K562 (cell line): ENCODE data around the gene BLTP3B. TPM values are rescaled to one million over a fixed set of nuclear protein-coding genes. Genes with fewer than 3 reads are reported as not detected.

Experiments
- ATF7 ChIP-seq: fragments of 450-650 bp; IDR thresholded peaks from 2 replicates; pipeline ENCODE4 v1.7.1; 2014; ENCODE audit warnings: mild to moderate bottlenecking, moderate library complexity
- C11orf30 ChIP-seq: fragments of 450-650 bp; IDR thresholded peaks from 2 replicates; pipeline ENCODE4 v1.6.1; 2016; ENCODE audit warnings: low read depth, mild to moderate bottlenecking
- ETV5 ChIP-seq: sonication (generic); formaldehyde crosslinking; IDR thresholded peaks from 2 replicates; pipeline ENCODE4 v1.4.0; 2020; ENCODE audit warnings: low read depth, mild to moderate bottlenecking, missing genetic modification reagents
- HDGF ChIP-seq: fragments of 450-650 bp; IDR thresholded peaks from 2 replicates; pipeline ENCODE4 v1.6.1; 2016
- HNRNPK ChIP-seq: fragments of 200-400 bp; formaldehyde crosslinking; IDR thresholded peaks from one replicate; pipeline ENCODE4 v1.6.1; 2018; ENCODE audit warnings: mild to moderate bottlenecking, low read depth, low read length; ENCODE audit not compliant: poor library complexity, severe bottlenecking
- PHF20 ChIP-seq: fragments of 450-650 bp; IDR thresholded peaks from 2 replicates; pipeline ENCODE4 v1.6.1; 2018; ENCODE audit not compliant: partially characterized antibody
- PHF8 ChIP-seq: fragments of 200-600 bp; sonication (generic); IDR thresholded peaks from 2 replicates; pipeline ENCODE4 v1.6.1; 2012; ENCODE audit warnings: mixed run types, mild to moderate bottlenecking, inconsistent platforms, low read length, moderate library complexity, borderline replicate concordance
- PHTF2 ChIP-seq: fragments of 250-450 bp; sonication (Bioruptor Pico); IDR thresholded peaks from 2 replicates; pipeline ENCODE4 v1.5.0; 2021; ENCODE audit warnings: mild to moderate bottlenecking
- POU5F1 ChIP-seq: fragments of 150-350 bp; IDR thresholded peaks from 2 replicates; pipeline ENCODE4 v1.6.1; 2014; ENCODE audit warnings: borderline replicate concordance, low read length, low read depth, mild to moderate bottlenecking; ENCODE audit not compliant: partially characterized antibody
- PPARD ChIP-seq: fragments of 250-450 bp; sonication (Bioruptor Pico); IDR thresholded peaks from 2 replicates; pipeline ENCODE4 v1.8.0; 2022; ENCODE audit warnings: inconsistent platforms, mild to moderate bottlenecking, moderate library complexity
- SIRT6 ChIP-seq: IDR thresholded peaks from one replicate; pipeline ENCODE4 v1.6.1; 2012; ENCODE audit warnings: low read depth, mild to moderate bottlenecking, control low read depth, inconsistent platforms, low read length, moderate library complexity
- SRF ChIP-seq, 2 experiments: fragments of 250-450, 450-650 bp in 1 of 2; sonication (Bioruptor Pico) in 1 of 2; sonication (generic) in 1 of 2; formaldehyde crosslinking; IDR thresholded peaks; 2 replicates each; pipeline versions ENCODE4 v1.5.0 to v1.5.1; 2020 to 2022; ENCODE audit warnings: mild to moderate bottlenecking in 1 of 2, missing genetic modification reagents in 1 of 2
- YY1 ChIP-seq, 3 experiments: IDR thresholded peaks; 2 replicates each; pipeline ENCODE4 v1.6.1; 2011; ENCODE audit warnings: low read length in 2 of 3, mild to moderate bottlenecking in 2 of 3, moderate library complexity in 2 of 3, borderline replicate concordance in 1 of 3, control low read depth in 1 of 3, low read depth in 1 of 3; ENCODE audit not compliant: insufficient read depth in 3 of 3, insufficient replicate concordance in 2 of 3, control insufficient read depth in 1 of 3, insufficient read length in 1 of 3; ENCODE audit errors: extremely low read depth in 1 of 3
- ZNF124 ChIP-seq: sonication (generic); formaldehyde crosslinking; IDR thresholded peaks from 2 replicates; pipeline ENCODE4 v1.8.1; 2022; ENCODE audit warnings: missing genetic modification reagents
- ZNF133 ChIP-seq: fragments of 250-450 bp; sonication (Bioruptor Pico); IDR thresholded peaks from 2 replicates; pipeline ENCODE4 v1.4.0; 2020; ENCODE audit warnings: mild to moderate bottlenecking
- ZNF239 ChIP-seq: fragments of 250-450 bp; sonication (Bioruptor Pico); IDR thresholded peaks from 2 replicates; pipeline ENCODE4 v1.4.0; 2020; ENCODE audit warnings: mild to moderate bottlenecking
- ZNF507 ChIP-seq: conservative IDR thresholded peaks from 2 replicates; pipeline ENCODE4 v1.6.1; 2017; ENCODE audit warnings: missing genetic modification characterization, missing compliant biosample characterization
- polyA plus RNA-seq, 8 experiments: library from polyadenylated mRNA; depleted of rRNA in 4 of 8; stranded (reverse) in 5 of 8; unstranded in 3 of 8; fragments of >200 nt; fragmentation: Nextera tagmentation in 2 of 8; fragmentation: Illumina TruSeq in 1 of 8; extraction: Ambion mirVana in 2 of 8; extraction: Trizol in 1 of 8; gene quantifications; 2 replicates each; pipeline versions ENCODE4 v1.2.1 to v1.2.3, GENCODE V29; 2011 to 2014; ENCODE audit warnings: inconsistent platforms in 1 of 8, missing spikeins in 1 of 8
- total RNA-seq, 7 experiments: library from RNA; depleted of rRNA in 6 of 7; stranded (reverse); fragments of >200 nt in 6 of 7; fragmentation: Illumina TruSeq in 2 of 7; extraction: Trizol in 2 of 7; gene quantifications; 2 replicates each; pipeline versions ENCODE4 v1.2.1 to v1.2.3, GENCODE V29; 2011 to 2021; ENCODE audit warnings: low replicate concordance in 1 of 7
- TF ChIP-seq, protein P1 (sequence below): sonication (generic); formaldehyde crosslinking; IDR thresholded peaks from 2 replicates; pipeline ENCODE4 v1.8.0; 2022; ENCODE audit warnings: mild to moderate bottlenecking, missing genetic modification reagents
- TF ChIP-seq, protein P2 (sequence below): fragments of 250-450 bp; sonication (Bioruptor Pico); IDR thresholded peaks from 2 replicates; pipeline ENCODE4 v1.5.0; 2022; ENCODE audit warnings: mild to moderate bottlenecking
- TF ChIP-seq, protein P3 (sequence below): sonication (generic); formaldehyde crosslinking; IDR thresholded peaks from 2 replicates; pipeline ENCODE4 v1.8.0; 2022; ENCODE audit warnings: mild to moderate bottlenecking, low read depth, missing genetic modification reagents
- TF ChIP-seq, protein P4 (sequence below): fragments of 450-650 bp; IDR thresholded peaks from 2 replicates; pipeline ENCODE4 v1.6.1; 2018; ENCODE audit warnings: mild to moderate bottlenecking, low read depth; ENCODE audit not compliant: partially characterized antibody

The BLTP3B gene
- total and polyA plus RNA-seq, 9 of the 15 experiments (the other 6 are each of a cell fraction or from before 2014, with no cell fraction given), result 3.9 to 27.4 (median 19.7) TPM

DNA sequence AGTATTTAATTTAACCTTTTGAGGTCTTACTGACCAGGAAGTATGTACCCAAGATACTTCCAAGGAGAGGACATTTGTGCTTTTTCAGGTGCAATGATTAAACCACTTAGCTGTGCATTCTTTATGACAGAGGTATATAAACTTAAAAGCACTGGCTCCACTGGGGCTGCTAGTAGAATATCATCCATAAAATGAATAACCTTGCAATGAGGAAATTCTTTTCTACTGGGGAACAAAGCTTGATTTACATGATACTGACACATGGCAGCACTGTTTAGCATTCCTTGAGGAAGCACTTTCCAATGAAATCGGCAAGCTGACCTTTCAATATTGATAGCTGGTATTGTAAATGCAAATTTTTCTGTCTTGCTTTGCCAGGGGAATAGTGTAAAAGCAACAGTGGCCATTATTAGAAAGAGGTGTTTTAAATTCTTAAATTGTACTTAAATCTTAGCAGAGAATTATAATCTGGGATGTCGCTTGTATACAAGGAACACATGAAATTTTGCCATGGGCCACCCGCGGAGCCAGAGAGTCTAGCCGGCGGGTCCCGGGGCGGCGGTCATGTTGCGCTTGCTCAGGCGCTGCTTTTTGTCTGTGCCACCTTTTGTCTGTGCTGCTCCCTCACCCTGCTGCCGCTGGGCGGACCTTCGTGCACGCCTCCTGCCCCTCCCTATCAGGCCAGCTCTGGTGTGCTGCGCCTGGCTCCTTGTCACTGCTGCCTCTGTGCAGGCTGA is 20.9 kb upstream of the BLTP3B start (continued):
- TF ChIP-seq, protein P1, sequence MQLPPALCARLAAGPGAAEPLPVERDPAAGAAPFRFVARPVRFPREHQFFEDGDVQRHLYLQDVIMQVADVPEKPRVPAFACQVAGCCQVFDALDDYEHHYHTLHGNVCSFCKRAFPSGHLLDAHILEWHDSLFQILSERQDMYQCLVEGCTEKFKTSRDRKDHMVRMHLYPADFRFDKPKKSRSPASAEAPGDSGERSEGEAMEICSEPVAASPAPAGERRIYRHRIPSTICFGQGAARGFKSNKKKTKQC (CRISPR knock-in tag), result no peak
- TF ChIP-seq ATF7 (no peak), ZNF239 (CRISPR knock-in tag) (no peak), PPARD (CRISPR knock-in tag) (no peak), ETV5 (CRISPR knock-in tag) (no peak), ZNF124 (CRISPR knock-in tag) (no peak), ZNF133 (no peak), YY1 (IDR thresholded peaks at IDR 0.05; ENCODE audit: borderline replicate concordance in 1 of 3, control insufficient read depth in 1 of 3, extremely low read depth in 1 of 3, insufficient read depth in 3 of 3, insufficient read length in 1 of 3, insufficient replicate concordance in 2 of 3, low read depth in 1 of 3, low read length in 2 of 3) (peak in 1 of 3 experiments; percentile 21), SRF (CRISPR knock-in tag; IDR thresholded peaks at IDR 0.05) (0 out of 4 replicates have a peak, but pooled peaks of 1 of the 2 experiments have one; percentile 51), ZNF507 (tag) (no peak), SIRT6 (no peak), PHTF2 (no peak), C11orf30 (no peak), HNRNPK (no peak), POU5F1 (no peak), PHF8 (no peak), PHF20 (no peak), HDGF (no peak)
- TF ChIP-seq, protein P2, sequence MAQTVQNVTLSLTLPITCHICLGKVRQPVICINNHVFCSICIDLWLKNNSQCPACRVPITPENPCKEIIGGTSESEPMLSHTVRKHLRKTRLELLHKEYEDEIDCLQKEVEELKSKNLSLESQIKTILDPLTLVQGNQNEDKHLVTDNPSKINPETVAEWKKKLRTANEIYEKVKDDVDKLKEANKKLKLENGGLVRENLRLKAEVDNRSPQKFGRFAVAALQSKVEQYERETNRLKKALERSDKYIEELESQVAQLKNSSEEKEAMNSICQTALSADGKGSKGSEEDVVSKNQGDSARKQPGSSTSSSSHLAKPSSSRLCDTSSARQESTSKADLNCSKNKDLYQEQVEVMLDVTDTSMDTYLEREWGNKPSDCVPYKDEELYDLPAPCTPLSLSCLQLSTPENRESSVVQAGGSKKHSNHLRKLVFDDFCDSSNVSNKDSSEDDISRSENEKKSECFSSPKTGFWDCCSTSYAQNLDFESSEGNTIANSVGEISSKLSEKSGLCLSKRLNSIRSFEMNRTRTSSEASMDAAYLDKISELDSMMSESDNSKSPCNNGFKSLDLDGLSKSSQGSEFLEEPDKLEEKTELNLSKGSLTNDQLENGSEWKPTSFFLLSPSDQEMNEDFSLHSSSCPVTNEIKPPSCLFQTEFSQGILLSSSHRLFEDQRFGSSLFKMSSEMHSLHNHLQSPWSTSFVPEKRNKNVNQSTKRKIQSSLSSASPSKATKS (CRISPR knock-in tag), result no peak
- TF ChIP-seq, protein P3, sequence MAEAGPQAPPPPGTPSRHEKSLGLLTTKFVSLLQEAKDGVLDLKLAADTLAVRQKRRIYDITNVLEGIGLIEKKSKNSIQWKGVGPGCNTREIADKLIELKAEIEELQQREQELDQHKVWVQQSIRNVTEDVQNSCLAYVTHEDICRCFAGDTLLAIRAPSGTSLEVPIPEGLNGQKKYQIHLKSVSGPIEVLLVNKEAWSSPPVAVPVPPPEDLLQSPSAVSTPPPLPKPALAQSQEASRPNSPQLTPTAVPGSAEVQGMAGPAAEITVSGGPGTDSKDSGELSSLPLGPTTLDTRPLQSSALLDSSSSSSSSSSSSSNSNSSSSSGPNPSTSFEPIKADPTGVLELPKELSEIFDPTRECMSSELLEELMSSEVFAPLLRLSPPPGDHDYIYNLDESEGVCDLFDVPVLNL, result no peak
- TF ChIP-seq, protein P4, sequence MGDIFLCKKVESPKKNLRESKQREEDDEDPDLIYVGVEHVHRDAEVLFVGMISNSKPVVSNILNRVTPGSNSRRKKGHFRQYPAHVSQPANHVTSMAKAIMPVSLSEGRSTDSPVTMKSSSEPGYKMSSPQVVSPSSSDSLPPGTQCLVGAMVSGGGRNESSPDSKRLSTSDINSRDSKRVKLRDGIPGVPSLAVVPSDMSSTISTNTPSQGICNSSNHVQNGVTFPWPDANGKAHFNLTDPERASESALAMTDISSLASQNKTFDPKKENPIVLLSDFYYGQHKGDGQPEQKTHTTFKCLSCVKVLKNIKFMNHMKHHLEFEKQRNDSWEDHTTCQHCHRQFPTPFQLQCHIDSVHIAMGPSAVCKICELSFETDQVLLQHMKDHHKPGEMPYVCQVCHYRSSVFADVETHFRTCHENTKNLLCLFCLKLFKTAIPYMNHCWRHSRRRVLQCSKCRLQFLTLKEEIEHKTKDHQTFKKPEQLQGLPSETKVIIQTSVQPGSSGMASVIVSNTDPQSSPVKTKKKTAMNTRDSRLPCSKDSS, result no peak
